ENCODE measurements around the gene PMP22. TPM values are rescaled to one million over a fixed set of nuclear protein-coding genes. Genes with fewer than 3 reads are reported as not detected.

The PMP22 gene
- total and polyA plus RNA-seq, 2 of the 13 experiments (the other 11 are each of a cell fraction or from before 2014, with no cell fraction given), result 5.7 to 6.2 TPM

DNA sequence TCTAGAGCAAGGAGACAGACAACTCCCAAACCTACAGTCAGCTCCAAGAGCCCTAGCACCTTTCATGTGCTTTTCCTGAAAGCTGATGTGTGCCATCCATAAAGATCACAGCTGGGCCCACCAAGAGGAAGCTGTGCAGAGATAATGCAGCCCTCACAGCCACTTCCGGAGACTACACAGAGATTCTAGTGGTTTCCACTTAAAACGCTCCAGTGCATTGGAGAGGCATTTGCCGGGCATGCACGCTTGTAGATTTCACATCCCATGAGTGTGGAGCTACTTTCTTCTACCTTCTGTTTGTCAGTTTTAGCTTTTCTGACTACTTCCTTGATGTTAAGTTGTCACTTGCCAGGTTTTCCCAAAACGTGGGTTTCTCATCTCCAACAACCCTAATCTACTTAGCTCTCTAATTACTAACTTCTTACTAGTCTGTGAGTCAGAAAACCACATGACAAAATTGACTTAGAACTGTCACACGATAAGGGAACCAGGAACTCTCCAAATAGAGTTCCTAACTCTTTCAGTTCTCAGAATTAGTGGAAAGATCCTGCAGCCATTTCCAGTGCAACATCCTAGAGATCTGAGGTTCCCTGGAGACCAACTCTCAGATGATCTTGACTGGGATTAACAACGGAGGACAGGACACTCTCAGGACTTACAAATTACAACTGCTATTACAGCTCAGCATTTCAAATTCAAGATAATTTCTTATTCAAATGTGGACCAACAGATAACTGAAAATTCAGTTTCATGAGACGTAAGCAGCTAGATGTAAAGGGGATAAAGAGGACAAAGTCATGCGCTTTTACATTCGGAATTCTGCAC, 28.6 kb downstream of the PMP22 start (continued):
- TF ChIP-seq MAFK (conservative IDR thresholded peaks at IDR 0.05 in 1 of 2, IDR thresholded peaks at IDR 0.05 in 1 of 2; ENCODE audit: low read length in 2 of 2) (no peak), LCORL (IDR thresholded peaks at IDR 0.05) (no peak), LCORL (CRISPR knock-in tag; IDR thresholded peaks at IDR 0.05) (no peak)

DNA sequence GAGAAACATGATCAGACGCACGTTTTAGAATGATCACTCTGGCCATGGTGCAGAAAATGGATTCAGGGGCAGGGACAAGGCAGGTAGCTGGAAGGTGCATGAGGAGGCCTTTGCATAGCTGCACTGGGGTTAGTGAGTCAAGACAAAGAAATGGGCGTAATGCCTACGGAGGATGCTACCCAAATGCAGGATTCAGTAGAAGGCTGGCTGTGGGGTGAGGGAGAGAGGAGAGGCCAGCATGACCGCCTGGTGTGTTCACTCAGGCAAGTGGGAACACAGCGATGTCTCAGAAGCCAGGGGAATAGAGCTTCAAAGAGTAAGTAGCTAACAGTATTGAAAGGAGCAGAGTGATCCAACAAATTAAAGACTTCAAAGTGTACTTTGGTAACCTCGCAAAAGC, 31.2 kb downstream of the PMP22 start:
- in situ Hi-C loops (cut with HindIII; ENCODE audit: extremely low pct_ligation_motif_present, low pct_unique_long_range_greater_than_20kb) (no loop called here), intact Hi-C loops (cut with micrococcal nuclease; ENCODE audit: unreplicated experiment) (no loop called here)
- peaks cover 34% of the 10 kb centered on the region for H3K4me1 ChIP-seq (ENCODE audit: insufficient read depth, low read length)
- H3K27ac ChIP-seq (ENCODE audit: extremely low read length, insufficient read depth, low read length), result no peak overlapping the region
- H3K9ac ChIP-seq (ENCODE audit: insufficient read depth, low read depth, low read length), result no peak overlapping the region
- ATAC-seq, result no peak
- H2AFZ ChIP-seq (ENCODE audit: low read length), result no peak overlapping the region
- no peaks in the 10 kb centered on the region for H3K27me3 ChIP-seq (ENCODE audit: control insufficient read depth in 1 of 2, insufficient read depth in 2 of 2, low read length in 2 of 2)
- H3K9me3 ChIP-seq (ENCODE audit: low read length), result no peaks in the 10 kb centered on the region
- no peaks in the 10 kb centered on the region for H3K36me3 ChIP-seq (replicated peaks in 1 of 2; ENCODE audit: control insufficient read depth in 1 of 2, insufficient read depth in 2 of 2, low read length in 2 of 2)
- no peak overlapping the region for H3K4me3 ChIP-seq (replicated peaks in 1 of 3; ENCODE audit: insufficient read depth in 1 of 3, low read depth in 2 of 3, low read length in 3 of 3)
- H4K20me1 ChIP-seq (ENCODE audit: insufficient read depth, low read length), result no peaks in the 10 kb centered on the region
- WGBS (ENCODE audit: low lambda C conversion rate), result 98% methylated on average over 7 of the region's 7 CpGs
- BruUV-seq (replicated peaks), result no TSS peak
- no peak overlapping the region for H3K4me2 ChIP-seq (ENCODE audit: low read depth, low read length)
- FAIRE-seq, result no peak
- DNase-seq (ENCODE audit: low spot score), result no peak
- no peaks in the 10 kb centered on the region for H3K79me2 ChIP-seq (ENCODE audit: insufficient read depth, low read length)
- POLR2A ChIA-PET, result no interaction called here
- CTCF ChIA-PET (ENCODE audit: low intra/inter-chr PET ratio, low total read pairs), result interaction anchor here (1.3 kb wide), 1 partner anchor 23 kb away, joined by 7 read pairs; no protein-coding TSS in a partner anchor
- TF ChIP-seq PHF5A (CRISPR knock-in tag; IDR thresholded peaks at IDR 0.05; ENCODE audit: low read depth, unreplicated experiment), result no peak
- TF ChIP-seq ZNF10 (CRISPR knock-in tag; IDR thresholded peaks at IDR 0.05; ENCODE audit: borderline replicate concordance, low read depth), result no peak
- TF ChIP-seq KAT8 (CRISPR knock-in tag; IDR thresholded peaks at IDR 0.05), result no peak
- no peak for TF ChIP-seq HMG20A (CRISPR knock-in tag; IDR thresholded peaks at IDR 0.05; ENCODE audit: borderline replicate concordance)
- no peak for TF ChIP-seq ZNF136 (CRISPR knock-in tag; IDR thresholded peaks at IDR 0.05; ENCODE audit: low read depth)
- TF ChIP-seq ZNF788 (CRISPR knock-in tag; IDR thresholded peaks at IDR 0.05; ENCODE audit: borderline replicate concordance), result no peak
- no peak for TF ChIP-seq ZNF317 (CRISPR knock-in tag; IDR thresholded peaks at IDR 0.05)
- no peak for TF ChIP-seq ZNF598 (CRISPR knock-in tag; IDR thresholded peaks at IDR 0.05; ENCODE audit: borderline replicate concordance)
- TF ChIP-seq, protein P1, sequence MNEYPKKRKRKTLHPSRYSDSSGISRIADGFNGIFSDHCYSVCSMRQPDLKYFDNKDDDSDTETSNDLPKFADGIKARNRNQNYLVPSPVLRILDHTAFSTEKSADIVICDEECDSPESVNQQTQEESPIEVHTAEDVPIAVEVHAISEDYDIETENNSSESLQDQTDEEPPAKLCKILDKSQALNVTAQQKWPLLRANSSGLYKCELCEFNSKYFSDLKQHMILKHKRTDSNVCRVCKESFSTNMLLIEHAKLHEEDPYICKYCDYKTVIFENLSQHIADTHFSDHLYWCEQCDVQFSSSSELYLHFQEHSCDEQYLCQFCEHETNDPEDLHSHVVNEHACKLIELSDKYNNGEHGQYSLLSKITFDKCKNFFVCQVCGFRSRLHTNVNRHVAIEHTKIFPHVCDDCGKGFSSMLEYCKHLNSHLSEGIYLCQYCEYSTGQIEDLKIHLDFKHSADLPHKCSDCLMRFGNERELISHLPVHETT (CRISPR knock-in tag; conservative IDR thresholded peaks at IDR 0.05), result no peak
- TF ChIP-seq, protein P2, sequence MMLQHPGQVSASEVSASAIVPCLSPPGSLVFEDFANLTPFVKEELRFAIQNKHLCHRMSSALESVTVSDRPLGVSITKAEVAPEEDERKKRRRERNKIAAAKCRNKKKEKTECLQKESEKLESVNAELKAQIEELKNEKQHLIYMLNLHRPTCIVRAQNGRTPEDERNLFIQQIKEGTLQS (CRISPR knock-in tag; IDR thresholded peaks at IDR 0.05), result no peak
- no peak for TF ChIP-seq ZNF138 (CRISPR knock-in tag; IDR thresholded peaks at IDR 0.05; ENCODE audit: low read depth)
- TF ChIP-seq SP140L (CRISPR knock-in tag; IDR thresholded peaks at IDR 0.05; ENCODE audit: borderline replicate concordance), result no peak
- TF ChIP-seq, protein P3, sequence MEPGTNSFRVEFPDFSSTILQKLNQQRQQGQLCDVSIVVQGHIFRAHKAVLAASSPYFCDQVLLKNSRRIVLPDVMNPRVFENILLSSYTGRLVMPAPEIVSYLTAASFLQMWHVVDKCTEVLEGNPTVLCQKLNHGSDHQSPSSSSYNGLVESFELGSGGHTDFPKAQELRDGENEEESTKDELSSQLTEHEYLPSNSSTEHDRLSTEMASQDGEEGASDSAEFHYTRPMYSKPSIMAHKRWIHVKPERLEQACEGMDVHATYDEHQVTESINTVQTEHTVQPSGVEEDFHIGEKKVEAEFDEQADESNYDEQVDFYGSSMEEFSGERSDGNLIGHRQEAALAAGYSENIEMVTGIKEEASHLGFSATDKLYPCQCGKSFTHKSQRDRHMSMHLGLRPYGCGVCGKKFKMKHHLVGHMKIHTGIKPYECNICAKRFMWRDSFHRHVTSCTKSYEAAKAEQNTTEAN (CRISPR knock-in tag; conservative IDR thresholded peaks at IDR 0.05), result no peak
- TF ChIP-seq, protein P4, sequence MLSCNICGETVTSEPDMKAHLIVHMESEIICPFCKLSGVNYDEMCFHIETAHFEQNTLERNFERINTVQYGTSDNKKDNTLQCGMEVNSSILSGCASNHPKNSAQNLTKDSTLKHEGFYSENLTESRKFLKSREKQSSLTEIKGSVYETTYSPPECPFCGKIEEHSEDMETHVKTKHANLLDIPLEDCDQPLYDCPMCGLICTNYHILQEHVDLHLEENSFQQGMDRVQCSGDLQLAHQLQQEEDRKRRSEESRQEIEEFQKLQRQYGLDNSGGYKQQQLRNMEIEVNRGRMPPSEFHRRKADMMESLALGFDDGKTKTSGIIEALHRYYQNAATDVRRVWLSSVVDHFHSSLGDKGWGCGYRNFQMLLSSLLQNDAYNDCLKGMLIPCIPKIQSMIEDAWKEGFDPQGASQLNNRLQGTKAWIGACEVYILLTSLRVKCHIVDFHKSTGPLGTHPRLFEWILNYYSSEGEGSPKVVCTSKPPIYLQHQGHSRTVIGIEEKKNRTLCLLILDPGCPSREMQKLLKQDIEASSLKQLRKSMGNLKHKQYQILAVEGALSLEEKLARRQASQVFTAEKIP (CRISPR knock-in tag; IDR thresholded peaks at IDR 0.05; ENCODE audit: borderline replicate concordance), result no peak
- no peak for TF ChIP-seq ZNF670 (CRISPR knock-in tag; IDR thresholded peaks at IDR 0.05; ENCODE audit: borderline replicate concordance)
- TF ChIP-seq ZNF382 (CRISPR knock-in tag; IDR thresholded peaks at IDR 0.05; ENCODE audit: borderline replicate concordance), result no peak

Data from HepG2 (cell line).